OCI-LY1 (cell line): ENCODE measurements around the gene ARAP1.

Source experiments
- H2AFZ ChIP-seq: fragments of 200-600 bp; sonication (generic), shearing (Covaris generic); 2 replicates; pipeline ENCODE4 v1.6.0; 2014; ENCODE audit warnings: antibody characterized with exemption, mild to moderate bottlenecking, low read length
- H3F3A ChIP-seq: fragments of 200-600 bp; sonication (generic), shearing (Covaris generic); 2 replicates; pipeline ENCODE4 v1.6.0; 2014; ENCODE audit warnings: mild to moderate bottlenecking, antibody characterized with exemption, low read length, moderate library complexity; ENCODE audit not compliant: insufficient read depth
- H3K27ac ChIP-seq: fragments of 200-600 bp; sonication (generic); 2 replicates; pipeline ENCODE4 v1.5.1; 2014; ENCODE audit warnings: low read length, mixed run types, mild to moderate bottlenecking, low read depth; ENCODE audit not compliant: poor library complexity, severe bottlenecking
- H3K27me3 ChIP-seq: fragments of 200-600 bp; sonication (generic); 2 replicates; pipeline ENCODE4 v1.6.0; 2014; ENCODE audit warnings: antibody characterized with exemption, mild to moderate bottlenecking, low read length, moderate library complexity; ENCODE audit not compliant: insufficient read depth
- H3K36me3 ChIP-seq: fragments of 200-600 bp; sonication (generic); 2 replicates; pipeline ENCODE4 v1.6.1; 2014; ENCODE audit warnings: mild to moderate bottlenecking, antibody characterized with exemption, low read length, moderate library complexity, mixed read lengths; ENCODE audit not compliant: insufficient read depth
- H3K4me1 ChIP-seq: fragments of 200-600 bp; sonication (generic); 2 replicates; pipeline ENCODE4 v1.5.1; 2014; ENCODE audit warnings: mild to moderate bottlenecking, low read length, moderate library complexity; ENCODE audit not compliant: insufficient read depth, severe bottlenecking
- H3K4me2 ChIP-seq: fragments of 200-600 bp; sonication (generic), shearing (Covaris generic); 2 replicates; pipeline ENCODE4 v1.6.1; 2014; ENCODE audit warnings: low read length
- H3K4me3 ChIP-seq: fragments of 200-600 bp; sonication (generic); 2 replicates; pipeline ENCODE4 v1.5.1; 2014; ENCODE audit warnings: low read length, low read depth, mild to moderate bottlenecking, mixed read lengths; ENCODE audit not compliant: poor library complexity, severe bottlenecking
- H3K79me2 ChIP-seq: fragments of 200-600 bp; shearing (Covaris generic); 2 replicates; pipeline ENCODE4 v1.6.1; 2016; ENCODE audit warnings: mixed run types, low read length, mixed read lengths; ENCODE audit not compliant: insufficient read depth
- H3K9ac ChIP-seq: fragments of 200-600 bp; sonication (generic), shearing (Covaris generic); 2 replicates; pipeline ENCODE4 v1.6.1; 2014; ENCODE audit warnings: mild to moderate bottlenecking, low read length, mixed read lengths
- H3K9me2 ChIP-seq: fragments of 200-600 bp; sonication (generic), shearing (Covaris generic); 2 replicates; pipeline ENCODE4 v1.6.1; 2014; ENCODE audit warnings: low read depth, mild to moderate bottlenecking, low read length, mixed read lengths
- H3K9me3 ChIP-seq: fragments of 200-600 bp; shearing (Covaris generic); 2 replicates; pipeline ENCODE4 v1.6.1; 2014; ENCODE audit warnings: low read length, mixed read lengths
- H4K20me1 ChIP-seq: fragments of 200-600 bp; sonication (generic), shearing (Covaris generic); 2 replicates; pipeline ENCODE4 v1.6.0; 2016; ENCODE audit warnings: mild to moderate bottlenecking, low read length; ENCODE audit not compliant: insufficient read depth
- EZH2 ChIP-seq: fragments of 200-600 bp; sonication (generic), shearing (Covaris generic); IDR thresholded peaks from 2 replicates; pipeline ENCODE4 v1.8.0; 2017; ENCODE audit warnings: borderline replicate concordance, mixed run types, mild to moderate bottlenecking, antibody characterized with exemption, low read length, moderate library complexity, mixed read lengths
- TF ChIP-seq, protein P1 (sequence below): fragments of 200-600 bp; sonication (generic), shearing (Covaris generic); IDR thresholded peaks from 2 replicates; pipeline ENCODE4 v1.5.1; 2017; ENCODE audit warnings: mild to moderate bottlenecking, antibody characterized with exemption, low read length, moderate library complexity, mixed read lengths

Gene ARAP1

DNA sequence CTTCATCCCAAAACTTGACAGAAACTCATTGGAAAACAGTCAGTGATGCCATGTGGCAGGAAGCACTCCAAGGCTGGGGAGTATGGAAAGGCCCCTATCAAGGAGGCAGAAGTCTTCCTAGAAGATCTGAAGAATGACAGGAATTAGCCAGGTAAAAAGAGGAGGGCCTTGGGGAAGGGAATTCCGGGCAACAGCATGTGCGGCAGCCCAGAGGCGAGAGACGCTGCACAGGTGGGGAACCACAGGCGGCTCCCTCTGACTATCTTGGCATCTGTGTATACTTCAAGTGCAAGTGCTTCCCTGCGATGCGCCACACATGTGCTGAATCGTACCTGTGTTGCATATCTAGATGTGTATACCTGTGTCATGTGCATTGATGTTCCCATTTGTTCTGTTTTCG, 90.7 kb downstream of the ARAP1 start:
- Histone ChIP-seq H3K9me3 (no peaks in the 10 kb centered on the region), H2AFZ (no peak overlapping the region), H3K36me3 (no peaks in the 10 kb centered on the region), H3F3A (no peaks in the 10 kb centered on the region), H3K4me1 (no peaks in the 10 kb centered on the region), H3K79me2 (no peaks in the 10 kb centered on the region), H4K20me1 (no peaks in the 10 kb centered on the region), H3K9ac (no peak overlapping the region), H3K4me2 (no peak overlapping the region), H3K4me3 (no peak overlapping the region), H3K9me2 (no peaks in the 10 kb centered on the region), H3K27ac (no peak overlapping the region), H3K27me3 (0 out of 2 replicates have a peak, but pooled peaks cover 4% of the 10 kb centered on the region)
- TF ChIP-seq EZH2 = no peak
- TF ChIP-seq, protein P1, sequence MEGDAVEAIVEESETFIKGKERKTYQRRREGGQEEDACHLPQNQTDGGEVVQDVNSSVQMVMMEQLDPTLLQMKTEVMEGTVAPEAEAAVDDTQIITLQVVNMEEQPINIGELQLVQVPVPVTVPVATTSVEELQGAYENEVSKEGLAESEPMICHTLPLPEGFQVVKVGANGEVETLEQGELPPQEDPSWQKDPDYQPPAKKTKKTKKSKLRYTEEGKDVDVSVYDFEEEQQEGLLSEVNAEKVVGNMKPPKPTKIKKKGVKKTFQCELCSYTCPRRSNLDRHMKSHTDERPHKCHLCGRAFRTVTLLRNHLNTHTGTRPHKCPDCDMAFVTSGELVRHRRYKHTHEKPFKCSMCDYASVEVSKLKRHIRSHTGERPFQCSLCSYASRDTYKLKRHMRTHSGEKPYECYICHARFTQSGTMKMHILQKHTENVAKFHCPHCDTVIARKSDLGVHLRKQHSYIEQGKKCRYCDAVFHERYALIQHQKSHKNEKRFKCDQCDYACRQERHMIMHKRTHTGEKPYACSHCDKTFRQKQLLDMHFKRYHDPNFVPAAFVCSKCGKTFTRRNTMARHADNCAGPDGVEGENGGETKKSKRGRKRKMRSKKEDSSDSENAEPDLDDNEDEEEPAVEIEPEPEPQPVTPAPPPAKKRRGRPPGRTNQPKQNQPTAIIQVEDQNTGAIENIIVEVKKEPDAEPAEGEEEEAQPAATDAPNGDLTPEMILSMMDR = no peak

DNA sequence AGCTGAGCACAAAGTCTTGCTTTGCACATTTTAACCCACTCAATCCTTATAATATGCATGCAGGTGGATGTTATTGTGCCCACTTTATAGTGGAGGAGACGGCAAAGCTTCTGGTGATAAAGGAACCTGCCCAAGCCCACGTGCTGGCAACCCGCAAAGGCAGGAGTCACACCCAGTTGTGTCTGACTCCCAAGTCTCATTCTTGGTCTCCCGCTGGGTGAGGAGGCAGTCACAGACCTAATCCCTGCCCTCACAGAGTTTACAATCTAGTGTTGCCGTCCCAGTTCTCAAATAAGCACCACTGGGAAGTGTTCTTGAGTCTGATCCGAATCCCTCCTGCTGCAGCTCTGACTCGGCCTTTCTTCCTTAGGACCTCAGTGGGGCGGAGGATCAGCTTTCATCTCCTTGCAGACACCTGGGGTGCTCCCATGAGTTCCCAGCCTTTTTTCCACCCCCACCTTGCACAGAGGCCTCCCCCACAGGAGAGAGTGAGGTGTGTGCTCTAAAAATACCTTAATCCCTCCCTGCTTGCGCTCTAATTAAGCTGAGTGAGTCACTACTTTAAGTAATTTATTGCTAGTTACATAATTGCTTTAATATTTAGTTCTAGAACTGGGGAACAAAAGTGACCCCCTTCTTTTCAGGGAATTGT, 93.1 kb downstream of the ARAP1 start:
- H3K27me3 ChIP-seq = 0 out of 2 replicates have a peak, but pooled peaks cover 4% of the 10 kb centered on the region

DNA sequence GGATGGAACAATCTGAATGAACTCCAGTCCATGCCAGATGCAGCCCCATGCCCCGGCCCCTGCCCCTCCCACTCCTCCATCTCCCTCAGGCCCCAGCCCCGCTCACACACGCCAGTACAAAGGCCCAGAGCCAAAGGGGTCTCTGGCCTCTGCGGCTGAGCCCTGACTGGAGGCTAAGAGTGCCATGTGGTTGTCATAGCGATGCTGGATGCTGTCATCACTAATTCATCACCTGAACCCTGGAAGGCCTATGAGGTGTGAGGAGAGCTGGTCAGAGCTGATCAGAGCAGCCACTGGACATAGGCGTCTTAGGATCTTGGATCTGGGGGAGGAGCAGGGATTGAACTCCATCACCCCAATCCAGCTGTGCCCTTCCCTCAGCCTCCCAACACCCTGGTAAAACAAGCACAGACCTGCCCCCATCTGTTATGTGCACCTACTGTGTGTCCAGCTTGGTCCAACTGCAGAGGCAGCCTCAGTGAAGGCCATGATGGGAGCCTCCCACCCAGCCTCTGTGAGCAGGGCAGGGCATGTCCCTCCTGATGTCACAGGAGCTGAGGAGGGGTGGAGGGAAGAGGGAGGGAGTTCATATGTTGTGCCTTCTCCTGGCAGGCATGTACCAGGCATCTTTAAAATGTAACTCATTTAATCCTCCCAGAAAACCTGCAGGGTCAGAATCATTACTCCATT, 94.7 kb downstream of the ARAP1 start:
- Histone ChIP-seq H3K27ac (no peak overlapping the region), H3K27me3 (0 out of 2 replicates have a peak, but pooled peaks cover 4% of the 10 kb centered on the region), H3F3A (no peaks in the 10 kb centered on the region), H3K4me2 (no peak overlapping the region), H3K9ac (no peak overlapping the region), H3K9me3 (no peaks in the 10 kb centered on the region), H3K4me3 (no peak overlapping the region), H3K4me1 (no peaks in the 10 kb centered on the region), H3K9me2 (no peaks in the 10 kb centered on the region), H3K36me3 (no peaks in the 10 kb centered on the region), H2AFZ (no peak overlapping the region), H3K79me2 (no peaks in the 10 kb centered on the region), H4K20me1 (no peaks in the 10 kb centered on the region)
- TF ChIP-seq EZH2 = no peak
- TF ChIP-seq, protein P1 = no peak

More for the DNA sequence above, 93.1 kb downstream of the ARAP1 start:
- Histone ChIP-seq H3K79me2 (no peaks in the 10 kb centered on the region), H3K36me3 (no peaks in the 10 kb centered on the region), H3F3A (no peaks in the 10 kb centered on the region), H3K4me3 (no peak overlapping the region), H3K9me2 (no peaks in the 10 kb centered on the region), H3K9me3 (no peaks in the 10 kb centered on the region), H2AFZ (no peak overlapping the region), H3K9ac (no peak overlapping the region), H3K4me2 (no peak overlapping the region), H3K4me1 (no peaks in the 10 kb centered on the region), H4K20me1 (no peaks in the 10 kb centered on the region), H3K27ac (no peak overlapping the region)
- TF ChIP-seq EZH2 = no peak
- TF ChIP-seq, protein P1 = no peak
